RWPE1 (cell line): ENCODE measurements around the gene PRSS2.
"Not testable (repeated sequence)": the region's sequence is repeated elsewhere in the genome, so short reads cannot be mapped to it uniquely, and the experiment has no call there.

Source experiments
- CTCF ChIA-PET: fragments of 350-600 bp; sonication (Branson Sonifier 250); formaldehyde crosslinking; extraction: SDS; loops from one replicate; lab custom pipeline; 2021; lab: Yijun Ruan, JAX
- POLR2A ChIA-PET: fragments of 400-600 bp; formaldehyde crosslinking; extraction: SDS; loops from one replicate; lab custom pipeline; 2020; ENCODE audit warnings: antibody characterized with exemption; ENCODE audit not compliant: low non-redundant PET; lab: Yijun Ruan, JAX
- DNase-seq: peaks from one replicate; pipeline ENCODE4 v3.0.0; 2012; ENCODE audit warnings: low spot score
- H3K27ac ChIP-seq: fragments of 450-650 bp; 2 replicates; pipeline ENCODE4 v1.5.1; 2017
- CTCF ChIP-seq: fragments of 450-650 bp; conservative IDR thresholded peaks from 2 replicates; pipeline ENCODE4 v1.5.1; 2017; ENCODE audit warnings: low read depth, mild to moderate bottlenecking

PRSS2 gene

GRCh38 chr7:142752376-142753225 is 18.2 kb upstream of the PRSS2 start:
- H3K27ac ChIP-seq: no peak overlapping the region
- CTCF ChIA-PET: no interaction called here
- POLR2A ChIA-PET: no interaction called here
- TF ChIP-seq CTCF: no peak
- no peak for DNase-seq

- CTCF ChIA-PET: no interaction called here
- no peak overlapping the region for H3K27ac ChIP-seq
- no peak for TF ChIP-seq CTCF
- no peak for DNase-seq
- POLR2A ChIA-PET: no interaction called here
Measured at GRCh38 chr7:142753366-142753765, 17.4 kb upstream of the PRSS2 start.

- DNase-seq, H3K27ac ChIP-seq, POLR2A ChIA-PET, CTCF ChIA-PET: not testable (repeated sequence)
Measured at GRCh38 chr7:142753925-142754491, 16.8 kb upstream of the PRSS2 start.

GRCh38 chr7:142754681-142755575 is 15.8 kb upstream of the PRSS2 start:
- H3K27ac ChIP-seq: no peak overlapping the region
- no peak for DNase-seq
- ChIA-PET CTCF (no interaction called here), POLR2A (no interaction called here)
- no peak for TF ChIP-seq CTCF

- CTCF ChIA-PET, H3K27ac ChIP-seq, DNase-seq, POLR2A ChIA-PET: not testable (repeated sequence)
Measured at GRCh38 chr7:142758312-142758711, 12.5 kb upstream of the PRSS2 start.

GRCh38 chr7:142759433-142759832 is 11.3 kb upstream of the PRSS2 start:
- ChIA-PET CTCF (no interaction called here), POLR2A (no interaction called here)
- no peak for DNase-seq
- no peak for TF ChIP-seq CTCF
- H3K27ac ChIP-seq: no peak overlapping the region

GRCh38 chr7:142760071-142760642 is 10.6 kb upstream of the PRSS2 start:
- DNase-seq: no peak
- H3K27ac ChIP-seq: no peak overlapping the region
- POLR2A ChIA-PET: no interaction called here
- CTCF ChIA-PET: interaction anchor here (0.7 kb wide), 1 partner anchor 119 kb away, joined by 3 read pairs; no protein-coding TSS in a partner anchor
- TF ChIP-seq CTCF: no peak

GRCh38 chr7:142761606-142762005 is 9.2 kb upstream of the PRSS2 start:
- H3K27ac ChIP-seq, DNase-seq, CTCF ChIA-PET, POLR2A ChIA-PET: not testable (repeated sequence)
